Right lobe of liver (tissue), 4 donors: ENCODE results near the gene COL23A1.

Experiments
- CTCF ChIP-seq, 4 donors: fragments of 200-600 bp in 3 of 4; fragments of 450-650 bp in 1 of 4; IDR thresholded peaks; one replicate each; pipeline versions ENCODE4 v1.5.1 to v1.8.0; 2016 to 2022; ENCODE audit warnings: antibody characterized with exemption in 4 of 4, mild to moderate bottlenecking in 2 of 4
- POLR2A ChIP-seq: fragments of 450-650 bp; IDR thresholded peaks from one replicate; pipeline ENCODE4 v1.6.1; 2017; ENCODE audit warnings: antibody characterized with exemption, mild to moderate bottlenecking
- donor health status: DM: no; HTN: no; CAD: no.
- donor health status: DM: no; HTN: no; CAD: no.
- donor health status: DM: no; HTN: yes; CAD: no.

DNA sequence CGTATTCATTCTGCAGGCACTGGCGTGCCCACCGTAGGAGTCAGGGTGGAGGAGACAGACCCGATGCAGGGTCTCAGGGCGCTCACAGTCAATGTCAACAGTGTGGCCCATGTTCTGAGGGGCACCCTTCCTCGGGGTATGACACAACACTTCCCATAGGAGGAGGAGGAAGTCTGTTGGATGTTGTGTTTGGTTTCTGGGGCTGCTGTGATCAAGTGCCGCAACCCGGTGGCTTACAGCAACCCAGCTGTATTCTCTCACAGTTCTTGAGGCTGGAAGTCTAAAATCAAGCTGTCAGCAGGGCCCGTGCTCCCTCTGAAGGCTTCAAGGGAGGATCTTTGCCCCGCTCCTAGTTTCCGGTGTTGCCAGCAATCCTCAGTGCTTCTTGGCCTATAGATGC, 391.5 kb downstream of the COL23A1 start:
- TF ChIP-seq POLR2A (no peak), CTCF (IDR thresholded peaks at IDR 0.05) (no peak)
